ENCODE results near the gene ECPAS. TPM values are rescaled to one million over a fixed set of nuclear protein-coding genes. Genes with fewer than 3 reads are reported as not detected.

Gene ECPAS
- total and polyA plus RNA-seq, 2 donors: 21.3 to 24.2 TPM

GRCh38 chr9:111393971-111394370 lies 90.2 kb downstream of the ECPAS start:
- Histone ChIP-seq H3K4me1 (ENCODE audit: control insufficient read depth in 2 of 2, insufficient read depth in 2 of 2, low read length in 2 of 2) (no peaks in the 10 kb centered on the region), H3K36me3 (ENCODE audit: control insufficient read depth in 2 of 2, insufficient read depth in 2 of 2, low read length in 1 of 2) (peaks cover 16 to 29% of the 10 kb centered on the region in 2 donors), H3K27ac (ENCODE audit: low read depth in 1 of 2, low read length in 1 of 2) (no peak overlapping the region), H3K9me3 (ENCODE audit: control insufficient read depth in 2 of 2, insufficient read depth in 1 of 2, low read length in 1 of 2) (no peaks in the 10 kb centered on the region), H3K27me3 (ENCODE audit: control insufficient read depth in 2 of 2, insufficient read depth in 1 of 2, low read length in 1 of 2) (no peaks in the 10 kb centered on the region), H3K4me3 (ENCODE audit: low read length in 2 of 2) (no peak overlapping the region)
- WGBS: 55% methylated on average over 1 of the region's 1 CpG
- DNase-seq (ENCODE audit: low read depth in 6 of 9, low spot score in 9 of 9): no peak

GRCh38 chr9:111389406-111389805 lies 94.8 kb downstream of the ECPAS start:
- no peak overlapping the region for H3K4me3 ChIP-seq (ENCODE audit: low read length in 2 of 2)
- H3K9me3 ChIP-seq (ENCODE audit: control insufficient read depth in 2 of 2, insufficient read depth in 1 of 2, low read length in 1 of 2): no peaks in the 10 kb centered on the region
- H3K27me3 ChIP-seq (ENCODE audit: control insufficient read depth in 2 of 2, insufficient read depth in 1 of 2, low read length in 1 of 2): no peaks in the 10 kb centered on the region
- H3K36me3 ChIP-seq (ENCODE audit: control insufficient read depth in 2 of 2, insufficient read depth in 2 of 2, low read length in 1 of 2): peaks cover 15 to 22% of the 10 kb centered on the region in 2 donors
- no peak for DNase-seq (ENCODE audit: low read depth in 6 of 9, low spot score in 9 of 9)
- 97% methylated on average over 4 of the region's 4 CpGs for WGBS
- no peak overlapping the region for H3K27ac ChIP-seq (ENCODE audit: low read depth in 1 of 2, low read length in 1 of 2)
- H3K4me1 ChIP-seq (ENCODE audit: control insufficient read depth in 2 of 2, insufficient read depth in 2 of 2, low read length in 2 of 2): no peaks in the 10 kb centered on the region

GRCh38 chr9:111386386-111386785 lies 97.8 kb downstream of the ECPAS start:
- WGBS: 96% methylated on average over 3 of the region's 3 CpGs
- no peak overlapping the region for H3K27ac ChIP-seq (ENCODE audit: low read depth in 1 of 2, low read length in 1 of 2)
- no peaks in the 10 kb centered on the region for H3K9me3 ChIP-seq (ENCODE audit: control insufficient read depth in 2 of 2, insufficient read depth in 1 of 2, low read length in 1 of 2)
- H3K27me3 ChIP-seq (ENCODE audit: control insufficient read depth in 2 of 2, insufficient read depth in 1 of 2, low read length in 1 of 2): no peaks in the 10 kb centered on the region
- H3K36me3 ChIP-seq (ENCODE audit: control insufficient read depth in 2 of 2, insufficient read depth in 2 of 2, low read length in 1 of 2): peaks cover 18 to 21% of the 10 kb centered on the region in 2 donors
- H3K4me1 ChIP-seq (ENCODE audit: control insufficient read depth in 2 of 2, insufficient read depth in 2 of 2, low read length in 2 of 2): no peaks in the 10 kb centered on the region
- H3K4me3 ChIP-seq (ENCODE audit: low read length in 2 of 2): no peak overlapping the region
- no peak for DNase-seq (ENCODE audit: low read depth in 6 of 9, low spot score in 9 of 9)

GRCh38 chr9:111381006-111381405 lies 103.2 kb downstream of the ECPAS start:
- whole genome bisulfite sequencing: 98% methylated on average over 1 of the region's 1 CpG
- no peak overlapping the region for H3K27ac ChIP-seq (ENCODE audit: low read depth in 1 of 2, low read length in 1 of 2)
- H3K27me3 ChIP-seq (ENCODE audit: control insufficient read depth in 2 of 2, insufficient read depth in 1 of 2, low read length in 1 of 2): no peaks in the 10 kb centered on the region
- H3K9me3 ChIP-seq (ENCODE audit: control insufficient read depth in 2 of 2, insufficient read depth in 1 of 2, low read length in 1 of 2): no peaks in the 10 kb centered on the region
- H3K4me1 ChIP-seq (ENCODE audit: control insufficient read depth in 2 of 2, insufficient read depth in 2 of 2, low read length in 2 of 2): no peaks in the 10 kb centered on the region
- H3K36me3 ChIP-seq (ENCODE audit: control insufficient read depth in 2 of 2, insufficient read depth in 2 of 2, low read length in 1 of 2): peaks cover 3 to 19% of the 10 kb centered on the region in 2 donors
- DNase-seq (ENCODE audit: low read depth in 6 of 9, low spot score in 9 of 9): no peak
- no peak overlapping the region for H3K4me3 ChIP-seq (ENCODE audit: low read length in 2 of 2)

- no peak overlapping the region for H3K4me3 ChIP-seq (ENCODE audit: low read length in 2 of 2)
- H3K4me1 ChIP-seq (ENCODE audit: control insufficient read depth in 2 of 2, insufficient read depth in 2 of 2, low read length in 2 of 2): no peaks in the 10 kb centered on the region
- DNase-seq (ENCODE audit: low read depth in 6 of 9, low spot score in 9 of 9): no peak
- peaks cover 20% of the 10 kb centered on the region in 2 donors for H3K36me3 ChIP-seq (ENCODE audit: control insufficient read depth in 2 of 2, insufficient read depth in 2 of 2, low read length in 1 of 2)
- WGBS: 99% methylated on average over 3 of the region's 3 CpGs
- no peaks in the 10 kb centered on the region for H3K27me3 ChIP-seq (ENCODE audit: control insufficient read depth in 2 of 2, insufficient read depth in 1 of 2, low read length in 1 of 2)
- no peak overlapping the region for H3K27ac ChIP-seq (ENCODE audit: low read depth in 1 of 2, low read length in 1 of 2)
- H3K9me3 ChIP-seq (ENCODE audit: control insufficient read depth in 2 of 2, insufficient read depth in 1 of 2, low read length in 1 of 2): no peaks in the 10 kb centered on the region
These were observed 108.2 kb downstream of the ECPAS start for GRCh38 chr9:111375817-111376564.

GRCh38 chr9:111375062-111375461 lies 109.1 kb downstream of the ECPAS start:
- Histone ChIP-seq H3K36me3 (ENCODE audit: control insufficient read depth in 2 of 2, insufficient read depth in 2 of 2, low read length in 1 of 2) (peaks cover 23 to 28% of the 10 kb centered on the region in 2 donors), H3K27me3 (ENCODE audit: control insufficient read depth in 2 of 2, insufficient read depth in 1 of 2, low read length in 1 of 2) (no peaks in the 10 kb centered on the region), H3K4me1 (ENCODE audit: control insufficient read depth in 2 of 2, insufficient read depth in 2 of 2, low read length in 2 of 2) (no peaks in the 10 kb centered on the region), H3K27ac (ENCODE audit: low read depth in 1 of 2, low read length in 1 of 2) (no peak overlapping the region), H3K9me3 (ENCODE audit: control insufficient read depth in 2 of 2, insufficient read depth in 1 of 2, low read length in 1 of 2) (no peaks in the 10 kb centered on the region), H3K4me3 (ENCODE audit: low read length in 2 of 2) (no peak overlapping the region)
- 97% methylated on average over 2 of the region's 2 CpGs for WGBS
- DNase-seq (ENCODE audit: low read depth in 6 of 9, low spot score in 9 of 9): no peak

GRCh38 chr9:111372297-111372696 lies 111.9 kb downstream of the ECPAS start:
- Histone ChIP-seq H3K4me1 (ENCODE audit: control insufficient read depth in 2 of 2, insufficient read depth in 2 of 2, low read length in 2 of 2) (no peaks in the 10 kb centered on the region), H3K4me3 (ENCODE audit: low read length in 2 of 2) (no peak overlapping the region), H3K36me3 (ENCODE audit: control insufficient read depth in 2 of 2, insufficient read depth in 2 of 2, low read length in 1 of 2) (peaks cover 26 to 33% of the 10 kb centered on the region in 2 donors), H3K27ac (ENCODE audit: low read depth in 1 of 2, low read length in 1 of 2) (no peak overlapping the region), H3K9me3 (ENCODE audit: control insufficient read depth in 2 of 2, insufficient read depth in 1 of 2, low read length in 1 of 2) (no peaks in the 10 kb centered on the region), H3K27me3 (ENCODE audit: control insufficient read depth in 2 of 2, insufficient read depth in 1 of 2, low read length in 1 of 2) (no peaks in the 10 kb centered on the region)
- DNase-seq (ENCODE audit: low read depth in 6 of 9, low spot score in 9 of 9): no peak
- WGBS: 96% methylated on average over 6 of the region's 6 CpGs

- H3K4me3 ChIP-seq (ENCODE audit: low read length in 2 of 2): no peak overlapping the region
- H3K9me3 ChIP-seq (ENCODE audit: control insufficient read depth in 2 of 2, insufficient read depth in 1 of 2, low read length in 1 of 2): no peaks in the 10 kb centered on the region
- peaks cover 18 to 29% of the 10 kb centered on the region in 2 donors for H3K36me3 ChIP-seq (ENCODE audit: control insufficient read depth in 2 of 2, insufficient read depth in 2 of 2, low read length in 1 of 2)
- WGBS: 99% methylated on average over 1 of the region's 1 CpG
- no peak overlapping the region for H3K27ac ChIP-seq (ENCODE audit: low read depth in 1 of 2, low read length in 1 of 2)
- no peaks in the 10 kb centered on the region for H3K4me1 ChIP-seq (ENCODE audit: control insufficient read depth in 2 of 2, insufficient read depth in 2 of 2, low read length in 2 of 2)
- H3K27me3 ChIP-seq (ENCODE audit: control insufficient read depth in 2 of 2, insufficient read depth in 1 of 2, low read length in 1 of 2): no peaks in the 10 kb centered on the region
- no peak for DNase-seq (ENCODE audit: low read depth in 6 of 9, low spot score in 9 of 9)
These were observed 117.2 kb downstream of the ECPAS start for GRCh38 chr9:111366978-111367377.

- Histone ChIP-seq H3K4me3 (ENCODE audit: low read length in 2 of 2) (no peak overlapping the region), H3K9me3 (ENCODE audit: control insufficient read depth in 2 of 2, insufficient read depth in 1 of 2, low read length in 1 of 2) (no peaks in the 10 kb centered on the region), H3K36me3 (ENCODE audit: control insufficient read depth in 2 of 2, insufficient read depth in 2 of 2, low read length in 1 of 2) (no peaks in the 10 kb centered on the region), H3K27me3 (ENCODE audit: control insufficient read depth in 2 of 2, insufficient read depth in 1 of 2, low read length in 1 of 2) (no peaks in the 10 kb centered on the region), H3K4me1 (ENCODE audit: control insufficient read depth in 2 of 2, insufficient read depth in 2 of 2, low read length in 2 of 2) (no peaks in the 10 kb centered on the region), H3K27ac (ENCODE audit: low read depth in 1 of 2, low read length in 1 of 2) (no peak overlapping the region)
- WGBS: 97% methylated on average over 5 of the region's 5 CpGs
- DNase-seq (ENCODE audit: low read depth in 6 of 9, low spot score in 9 of 9): no peak
These were observed 121.7 kb downstream of the ECPAS start for GRCh38 chr9:111362526-111362925.

Measured in thymus (tissue), 11 donors.